ENCODE results near the gene STXBP5L.

GRCh38 chr3:121467085-121467484 lies 559.1 kb downstream of the STXBP5L start:
- TF ChIP-seq CTCF (conservative IDR thresholded peaks at IDR 0.05; ENCODE audit: low read length), result no peak
- no peak for TF ChIP-seq EZH2phosphoT487 (IDR thresholded peaks at IDR 0.05; ENCODE audit: borderline replicate concordance, low read depth, low read length)

Data from OCI-LY7 (cell line).